CD4-positive, alpha-beta T cell treated with Interleukin-6 at 100 ng/mL for 8 hours (primary cell): ENCODE results near the gene TACC2.
"Not testable (repeated sequence)": the region's sequence is repeated elsewhere in the genome, so short reads cannot be mapped to it uniquely, and the experiment has no call there.

Source experiments
- DNase-seq: peaks from one replicate; pipeline ENCODE4 v3.0.0-alpha.2; 2020; ENCODE audit warnings: mixed read lengths, low spot score

The TACC2 gene

GRCh38 chr10:121978511-121978910 is 10.5 kb upstream of the TACC2 start:
- DNase-seq = no peak

GRCh38 chr10:121981346-121981745 is 7.6 kb upstream of the TACC2 start:
- DNase-seq = no peak

DNA sequence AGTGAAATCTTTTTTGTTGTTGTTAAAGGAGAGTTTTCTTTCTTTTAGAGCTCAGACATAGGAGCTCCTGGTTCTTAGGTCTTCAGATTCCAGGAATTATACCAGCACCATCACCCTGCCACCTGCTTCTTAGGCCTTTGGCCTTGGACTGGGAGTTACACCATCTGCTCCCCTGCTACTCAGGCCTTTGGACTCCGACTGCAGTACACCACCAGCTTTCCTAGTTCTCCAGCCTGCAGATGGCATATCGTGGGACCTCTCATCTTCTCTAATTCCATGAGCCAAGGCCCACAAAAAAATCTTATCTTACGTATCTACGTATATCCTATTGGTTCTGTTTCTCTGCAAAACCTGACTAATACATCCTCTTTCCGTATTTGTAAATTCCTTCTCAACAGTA is 5.1 kb upstream of the TACC2 start:
- no peak for DNase-seq

GRCh38 chr10:121984463-121984862 is 4.5 kb upstream of the TACC2 start:
- DNase-seq = no peak

GRCh38 chr10:121990015-121990677 is 1.2 kb downstream of the TACC2 start:
- DNase-seq = no peak

- not testable (repeated sequence) for DNase-seq
These were observed 2.8 kb downstream of the TACC2 start for GRCh38 chr10:121991727-121992126.

DNA sequence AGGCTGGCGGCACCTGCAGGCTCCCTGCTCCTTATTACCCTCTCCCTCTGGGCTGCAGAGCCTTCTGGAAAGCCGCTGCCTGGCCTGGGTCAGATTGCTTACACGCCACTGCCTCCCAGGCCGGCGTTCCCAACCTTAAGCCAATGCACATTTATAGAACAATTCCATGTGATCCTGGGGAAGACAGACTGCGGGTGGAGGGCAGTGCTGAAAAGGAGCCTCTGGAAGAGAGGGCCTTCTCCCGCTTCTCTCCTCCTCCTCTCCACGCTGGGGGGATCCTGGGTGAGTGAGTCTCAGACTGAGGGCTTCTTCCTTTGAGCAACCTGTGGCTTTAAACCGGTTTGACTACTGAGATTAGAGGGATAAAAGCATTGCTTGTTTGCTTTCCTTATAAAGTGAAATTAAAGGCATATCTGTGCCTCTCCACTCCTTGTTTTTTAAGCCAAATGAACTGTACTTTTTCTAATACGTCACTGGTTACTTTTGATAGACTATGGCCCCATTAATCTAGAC is 5.5 kb downstream of the TACC2 start:
- DNase-seq = no peak

DNA sequence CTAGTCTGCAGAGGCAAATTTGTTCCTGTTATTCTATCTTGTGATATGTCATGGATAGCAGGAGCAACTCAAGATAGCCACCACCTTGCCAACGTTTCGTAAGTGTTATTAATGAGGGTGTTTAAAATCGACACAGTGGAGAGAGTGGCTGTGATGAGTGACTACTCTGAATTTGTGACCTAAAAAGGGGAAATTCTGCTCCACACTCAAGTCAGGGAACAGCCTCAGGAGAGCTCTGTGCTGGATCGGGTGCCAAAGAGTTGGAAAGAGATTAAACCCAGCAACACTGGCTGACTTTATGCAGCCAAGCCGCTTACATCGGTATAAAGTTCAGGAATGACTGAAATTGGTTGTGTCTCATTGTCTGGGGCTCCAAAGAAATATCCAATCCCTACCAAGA is 9.5 kb downstream of the TACC2 start:
- DNase-seq = no peak

- no peak for DNase-seq
These were observed 10.3 kb downstream of the TACC2 start for GRCh38 chr10:121999301-121999700.

GRCh38 chr10:122001698-122002097 is 12.7 kb downstream of the TACC2 start:
- no peak for DNase-seq

- DNase-seq = no peak
These were observed 18.5 kb downstream of the TACC2 start for GRCh38 chr10:122007415-122007814.

DNA sequence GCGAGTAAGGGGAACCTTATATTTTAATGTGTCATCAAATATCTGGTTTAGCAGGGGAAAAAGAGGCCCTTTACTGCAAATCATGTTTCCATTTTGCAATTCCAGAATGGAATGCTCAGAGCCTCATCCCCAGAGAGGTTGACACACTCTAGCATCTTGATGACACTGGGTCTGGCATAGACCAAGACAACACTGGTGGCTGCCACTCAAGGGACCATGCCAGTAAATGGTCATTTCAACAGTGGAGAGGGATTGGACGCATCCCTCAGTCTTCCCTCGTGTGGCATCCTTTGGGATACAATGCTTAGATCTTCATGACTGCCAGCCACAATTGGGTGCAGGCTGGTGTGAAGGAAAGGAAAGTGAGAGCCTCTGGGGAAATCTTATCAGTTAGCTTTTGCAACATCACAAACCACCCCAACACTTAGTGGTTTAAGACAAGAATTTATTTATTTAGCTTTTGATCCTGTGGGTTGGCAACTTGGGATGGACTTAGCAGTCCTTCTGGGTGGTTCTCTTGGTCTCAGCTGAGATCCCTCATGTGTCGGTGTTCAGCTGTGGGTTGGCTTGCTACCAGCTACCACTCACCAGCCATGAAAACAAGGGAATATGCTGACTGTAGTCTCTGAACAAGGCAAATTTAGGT is 21.6 kb downstream of the TACC2 start:
- no peak for DNase-seq

DNA sequence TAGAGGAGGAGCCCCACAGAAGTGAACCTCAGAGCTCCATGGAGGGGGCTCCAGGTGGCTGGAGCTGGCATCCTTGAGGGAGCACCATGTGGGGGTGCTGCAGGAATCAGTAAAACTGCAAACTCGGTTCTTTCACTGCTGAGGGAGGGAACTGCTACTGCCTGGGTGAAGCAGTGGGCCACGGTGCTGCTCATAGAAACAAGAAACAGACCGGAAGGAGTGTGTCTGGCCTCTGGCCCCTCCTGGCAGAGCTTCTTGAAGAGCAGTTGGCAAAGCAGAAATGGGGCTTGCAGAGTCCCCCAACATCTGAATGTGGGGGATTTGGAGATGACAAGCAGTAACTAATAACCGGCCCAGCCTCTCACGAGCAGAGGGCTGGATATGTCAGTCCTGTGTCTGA is 23.8 kb downstream of the TACC2 start:
- DNase-seq = no peak

- DNase-seq = no peak
These were observed 24.4 kb downstream of the TACC2 start for GRCh38 chr10:122013311-122013780.

GRCh38 chr10:122014652-122015248 is 25.8 kb downstream of the TACC2 start:
- DNase-seq = no peak

DNA sequence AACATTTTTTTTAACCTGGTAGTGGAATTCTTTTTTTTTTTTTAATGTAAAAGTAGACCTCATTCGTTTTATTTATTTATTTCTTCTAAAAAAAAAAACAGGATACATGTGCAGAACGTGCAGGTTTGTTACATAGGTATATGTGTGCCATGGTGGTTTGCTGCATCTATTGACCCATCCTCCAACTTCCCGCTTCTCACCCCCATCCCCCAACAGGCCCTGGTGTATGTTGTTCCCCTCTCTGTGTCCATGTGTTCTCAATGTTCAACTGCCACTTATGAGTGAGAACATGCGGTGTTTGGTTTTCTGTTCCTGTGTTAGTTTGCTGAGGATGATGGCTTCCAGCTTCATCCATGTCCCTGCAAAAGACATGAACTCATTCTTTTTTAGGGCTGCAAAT is 29.0 kb downstream of the TACC2 start:
- DNase-seq = not testable (repeated sequence)

DNA sequence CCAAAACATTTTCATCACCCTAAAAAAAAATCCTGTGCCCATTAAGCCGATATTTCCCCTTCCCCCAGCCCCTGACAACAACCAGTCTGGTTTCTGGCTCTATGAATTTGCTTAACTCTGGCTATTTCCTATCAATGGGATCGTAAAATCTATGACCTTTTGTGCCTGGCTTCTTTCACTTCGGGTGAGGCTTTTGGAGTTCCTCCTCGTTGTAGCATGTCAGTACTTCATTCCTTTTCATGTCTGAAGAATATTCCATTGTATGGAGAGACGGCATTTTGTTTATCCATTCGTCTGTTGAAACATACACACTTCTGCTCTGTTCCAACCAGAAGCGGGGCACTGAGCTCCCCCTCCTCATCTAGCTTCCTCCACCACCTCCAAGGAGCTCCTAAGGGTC is 29.5 kb downstream of the TACC2 start:
- no peak for DNase-seq

GRCh38 chr10:122018951-122019413 is 30.0 kb downstream of the TACC2 start:
- DNase-seq = no peak

DNA sequence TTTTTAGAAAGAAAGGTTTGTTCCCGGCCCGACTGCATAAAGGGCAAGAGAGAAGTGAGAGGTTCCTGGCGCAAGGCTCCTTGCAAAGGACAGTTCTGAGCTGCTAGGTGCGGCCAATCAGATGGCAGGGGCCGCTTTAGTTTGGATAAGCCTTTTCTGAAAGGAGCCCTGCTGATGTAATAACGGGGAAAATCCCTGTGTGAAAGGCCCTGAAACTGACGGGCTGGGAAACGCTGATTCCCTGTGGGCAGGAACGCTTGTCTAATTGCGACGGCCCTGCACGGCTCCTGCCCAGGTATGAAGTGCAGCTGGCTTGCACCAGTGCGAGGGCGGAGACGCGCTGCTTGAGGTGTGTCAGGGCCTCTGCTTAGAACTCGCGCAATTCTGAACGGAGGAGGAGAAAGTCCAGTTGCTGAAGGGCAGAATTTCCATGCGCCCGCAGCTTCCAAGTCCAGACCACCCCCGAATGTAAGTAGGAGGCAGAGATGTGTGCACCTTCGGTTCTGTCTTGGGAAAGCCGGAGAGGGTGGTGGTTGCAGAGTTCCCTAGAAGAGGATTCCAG is 30.5 kb downstream of the TACC2 start:
- no peak for DNase-seq

- DNase-seq = no peak
These were observed 31.3 kb downstream of the TACC2 start for GRCh38 chr10:122020226-122020625.

DNA sequence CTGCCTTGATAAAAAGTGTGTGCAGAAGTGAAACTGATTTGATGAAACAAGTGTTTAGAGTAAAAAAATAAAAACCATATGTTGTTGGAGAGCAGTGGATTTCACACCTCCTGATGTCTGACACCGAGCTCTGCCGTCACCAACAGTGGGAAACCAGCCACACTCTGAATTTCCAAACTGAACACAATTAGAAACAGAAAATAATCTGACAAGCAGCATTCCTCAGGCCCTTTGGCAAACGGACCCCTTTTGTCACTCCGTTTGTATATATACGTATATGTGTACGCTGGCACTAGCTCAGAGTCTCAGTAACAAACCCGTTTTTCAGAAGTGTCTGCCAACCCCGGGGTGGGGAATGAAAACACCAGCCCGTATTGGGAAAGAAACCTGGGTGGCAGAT is 32.4 kb downstream of the TACC2 start:
- DNase-seq = no peak

DNA sequence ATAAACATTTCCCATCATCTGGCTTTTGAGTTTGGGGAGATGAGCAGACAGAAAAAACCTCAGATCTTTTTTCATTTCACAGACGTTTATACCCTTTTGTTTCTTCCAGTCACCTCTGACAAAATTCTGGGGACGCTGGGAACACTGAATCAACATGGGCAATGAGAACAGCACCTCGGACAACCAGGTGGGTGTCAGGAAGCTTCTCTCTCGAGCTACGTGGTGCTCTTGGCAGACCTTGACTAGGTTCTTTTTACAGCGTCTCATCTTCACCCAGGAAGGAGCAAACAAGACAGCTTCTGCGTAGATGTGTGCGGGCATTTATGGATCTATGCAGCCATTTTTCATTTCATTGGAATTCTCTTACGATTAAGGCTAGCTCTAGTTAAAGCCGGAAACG is 32.9 kb downstream of the TACC2 start:
- no peak for DNase-seq

DNA sequence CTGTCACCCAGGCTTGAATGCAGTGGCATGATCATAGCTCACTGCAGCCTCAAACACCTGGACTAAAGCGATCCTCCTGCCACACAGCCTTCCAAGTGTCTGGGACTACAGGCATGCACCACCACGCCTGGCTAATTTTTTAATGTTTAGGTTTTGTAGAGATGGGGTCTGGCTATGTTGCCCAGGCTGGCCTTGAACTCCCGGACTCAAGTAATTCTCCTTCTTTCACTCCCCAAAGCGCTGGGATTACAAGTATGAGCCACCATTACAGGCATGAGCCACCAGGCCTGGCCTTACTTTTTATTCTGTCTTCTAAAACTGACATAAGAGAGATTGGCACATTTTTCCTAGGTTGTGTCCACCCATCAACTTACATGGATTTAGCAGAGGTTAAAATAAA is 33.3 kb downstream of the TACC2 start:
- no peak for DNase-seq
